Measurements from ENCODE around the gene CACNB1.

DNA sequence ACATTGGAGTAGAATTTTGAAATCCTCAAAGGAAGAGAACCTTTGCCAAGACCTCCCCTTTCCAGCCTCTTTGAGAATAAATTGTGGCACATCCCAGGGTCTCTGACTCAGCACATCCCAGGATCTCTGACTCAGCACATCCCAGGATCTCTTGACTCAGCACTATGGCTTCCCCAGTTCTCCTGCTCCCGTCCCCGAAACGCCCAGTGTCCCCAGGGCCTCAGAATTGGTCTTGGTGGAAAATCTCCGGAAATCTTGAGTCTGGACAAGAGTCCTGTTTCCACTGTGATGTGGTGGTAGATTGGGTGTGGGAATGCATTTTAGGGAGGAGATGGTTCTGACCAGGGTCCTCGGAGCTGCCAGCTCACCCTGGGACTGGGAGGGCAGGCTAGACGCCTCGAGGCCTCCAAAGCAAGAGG lies 65.3 kb downstream of the CACNB1 start:
- TF ChIP-seq, protein P1, sequence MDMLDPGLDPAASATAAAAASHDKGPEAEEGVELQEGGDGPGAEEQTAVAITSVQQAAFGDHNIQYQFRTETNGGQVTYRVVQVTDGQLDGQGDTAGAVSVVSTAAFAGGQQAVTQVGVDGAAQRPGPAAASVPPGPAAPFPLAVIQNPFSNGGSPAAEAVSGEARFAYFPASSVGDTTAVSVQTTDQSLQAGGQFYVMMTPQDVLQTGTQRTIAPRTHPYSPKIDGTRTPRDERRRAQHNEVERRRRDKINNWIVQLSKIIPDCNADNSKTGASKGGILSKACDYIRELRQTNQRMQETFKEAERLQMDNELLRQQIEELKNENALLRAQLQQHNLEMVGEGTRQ (IDR thresholded peaks at IDR 0.05; ENCODE audit: borderline replicate concordance, low read depth, low read length) = no peak
- TF ChIP-seq, protein P2, sequence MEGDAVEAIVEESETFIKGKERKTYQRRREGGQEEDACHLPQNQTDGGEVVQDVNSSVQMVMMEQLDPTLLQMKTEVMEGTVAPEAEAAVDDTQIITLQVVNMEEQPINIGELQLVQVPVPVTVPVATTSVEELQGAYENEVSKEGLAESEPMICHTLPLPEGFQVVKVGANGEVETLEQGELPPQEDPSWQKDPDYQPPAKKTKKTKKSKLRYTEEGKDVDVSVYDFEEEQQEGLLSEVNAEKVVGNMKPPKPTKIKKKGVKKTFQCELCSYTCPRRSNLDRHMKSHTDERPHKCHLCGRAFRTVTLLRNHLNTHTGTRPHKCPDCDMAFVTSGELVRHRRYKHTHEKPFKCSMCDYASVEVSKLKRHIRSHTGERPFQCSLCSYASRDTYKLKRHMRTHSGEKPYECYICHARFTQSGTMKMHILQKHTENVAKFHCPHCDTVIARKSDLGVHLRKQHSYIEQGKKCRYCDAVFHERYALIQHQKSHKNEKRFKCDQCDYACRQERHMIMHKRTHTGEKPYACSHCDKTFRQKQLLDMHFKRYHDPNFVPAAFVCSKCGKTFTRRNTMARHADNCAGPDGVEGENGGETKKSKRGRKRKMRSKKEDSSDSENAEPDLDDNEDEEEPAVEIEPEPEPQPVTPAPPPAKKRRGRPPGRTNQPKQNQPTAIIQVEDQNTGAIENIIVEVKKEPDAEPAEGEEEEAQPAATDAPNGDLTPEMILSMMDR (IDR thresholded peaks at IDR 0.05 in 2 of 3, conservative IDR thresholded peaks at IDR 0.05 in 1 of 3; ENCODE audit: control insufficient read depth in 2 of 3, extremely low read depth in 1 of 3, insufficient read depth in 1 of 3, low read depth in 3 of 3, low read length in 3 of 3) = no peak
- TF ChIP-seq POLR2A (IDR thresholded peaks at IDR 0.05; ENCODE audit: low read depth, low read length) = no peak
- no peak for TF ChIP-seq EZH2 (IDR thresholded peaks at IDR 0.05; ENCODE audit: borderline replicate concordance, control insufficient read depth, low read depth, low read length)
- no peak for TF ChIP-seq SREBF1 (IDR thresholded peaks at IDR 0.05; ENCODE audit: low read length)
- TF ChIP-seq ESRRA (IDR thresholded peaks at IDR 0.05; ENCODE audit: low read length) = no peak
- TF ChIP-seq NFYB (IDR thresholded peaks at IDR 0.05; ENCODE audit: insufficient read depth, low read depth, low read length) = no peak
- no peak for TF ChIP-seq NR2C2 (IDR thresholded peaks at IDR 0.05; ENCODE audit: borderline replicate concordance, control insufficient read depth, insufficient read length, low read depth)
- no peak for TF ChIP-seq TCF7 (IDR thresholded peaks at IDR 0.05; ENCODE audit: borderline replicate concordance)
